Hematopoietic multipotent progenitor cell treated with erythropoietin and hydrocortisone succinate and interleukin-3 and kit ligand, for 17 days (in vitro differentiated cells): Measurements from ENCODE around the gene DNAI1.
A peak's percentile ranks its signal among the peaks of the same experiment; 100 is the strongest.

Experiments
- DNase-seq: peaks from one replicate; pipeline ENCODE4 v3.0.0-alpha.2; 2015; ENCODE audit warnings: low spot score

DNAI1 gene

GRCh38 chr9:34558919-34559623 is 100.5 kb downstream of the DNAI1 start:
- no peak for DNase-seq

GRCh38 chr9:34559624-34560455 is 101.2 kb downstream of the DNAI1 start:
- DNase-seq, result no peak

- no peak for DNase-seq
Observed at GRCh38 chr9:34560599-34561214, 102.1 kb downstream of the DNAI1 start.

GRCh38 chr9:34562135-34562745 is 103.6 kb downstream of the DNAI1 start:
- DNase-seq, result peak; percentile 38

DNA sequence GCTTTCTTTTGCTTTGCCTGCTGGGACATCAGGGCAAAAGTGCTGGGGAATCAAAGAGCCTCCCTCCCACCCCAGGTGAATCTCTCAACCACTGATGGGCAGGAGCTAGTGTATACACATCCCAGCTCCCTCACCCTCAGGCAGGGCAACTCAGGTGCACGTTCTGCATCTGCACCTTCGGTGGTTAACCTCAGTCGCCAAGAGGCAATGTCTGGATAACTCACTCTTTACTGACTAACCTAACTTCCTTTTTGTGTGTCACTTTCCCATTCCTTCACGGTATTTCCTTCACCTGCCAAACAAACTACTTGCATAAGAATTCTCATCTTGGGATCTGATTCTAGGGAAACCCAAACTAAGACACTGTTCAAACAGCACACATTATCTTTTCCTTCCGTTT is 104.7 kb downstream of the DNAI1 start:
- DNase-seq, result no peak

DNA sequence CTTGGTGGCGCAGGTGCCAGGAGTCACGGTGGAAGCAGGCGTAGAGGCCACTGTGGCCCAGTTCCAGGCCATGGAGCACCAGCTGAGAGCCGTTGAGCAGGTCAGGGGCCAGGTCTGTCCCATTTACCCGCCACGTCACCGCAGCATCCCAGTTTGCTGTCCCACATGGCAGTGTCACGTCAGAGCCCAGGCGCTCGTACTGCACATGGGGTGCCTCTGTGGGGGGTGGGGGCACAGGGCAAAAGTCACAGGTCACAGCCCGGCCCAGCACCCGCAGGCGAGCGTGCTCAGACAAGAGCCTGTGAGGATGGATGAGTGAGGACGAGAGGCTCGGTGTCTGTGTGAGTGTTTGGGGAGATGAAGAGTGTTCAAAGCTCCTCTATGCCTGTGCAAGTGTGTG is 106.0 kb downstream of the DNAI1 start:
- DNase-seq, result no peak

GRCh38 chr9:34565856-34566255 is 107.3 kb downstream of the DNAI1 start:
- no peak for DNase-seq

GRCh38 chr9:34566322-34566721 is 107.7 kb downstream of the DNAI1 start:
- no peak for DNase-seq

GRCh38 chr9:34566972-34567371 is 108.4 kb downstream of the DNAI1 start:
- no peak for DNase-seq

GRCh38 chr9:34568133-34568532 is 109.5 kb downstream of the DNAI1 start:
- no peak for DNase-seq

GRCh38 chr9:34568774-34569173 is 110.2 kb downstream of the DNAI1 start:
- DNase-seq, result no peak

- no peak for DNase-seq
Observed at GRCh38 chr9:34570376-34570775, 111.8 kb downstream of the DNAI1 start.
